ENCODE data around the gene SF3A1. TPM values are rescaled to one million over a fixed set of nuclear protein-coding genes. Genes with fewer than 3 reads are reported as not detected.

Gene SF3A1
- total and polyA plus RNA-seq, 2 experiments from 2014 or later, result 45.8 to 84.6 TPM

- H3K4me3 ChIP-seq, result peak overlapping the region; percentile 83
- 53% methylated on average over 5 of the region's 5 CpGs for WGBS (ENCODE audit: low lambda C conversion rate, missing lambda C conversion rate)
- H3K4me2 ChIP-seq, result peak overlapping the region; percentile 97
- H4K20me1 ChIP-seq (ENCODE audit: insufficient read depth, poor library complexity, severe bottlenecking), result peaks cover 16% of the 10 kb centered on the region
- H3K9me3 ChIP-seq (ENCODE audit: low read depth), result no peaks in the 10 kb centered on the region
- H3K4me1 ChIP-seq (ENCODE audit: insufficient read depth), result peaks cover 27% of the 10 kb centered on the region
- no peaks in the 10 kb centered on the region for H3K9me2 ChIP-seq (replicated peaks; ENCODE audit: insufficient read depth)
- H3K79me2 ChIP-seq, result peaks cover 57% of the 10 kb centered on the region
- H3K36me3 ChIP-seq (replicated peaks; ENCODE audit: insufficient read depth, low read depth), result no peaks in the 10 kb centered on the region
- DNase-seq (ENCODE audit: low spot score), result peak; percentile 91
- TF ChIP-seq EZH2 (IDR thresholded peaks at IDR 0.05; ENCODE audit: borderline replicate concordance) (no peak), CTCF (IDR thresholded peaks at IDR 0.05; ENCODE audit: poor library complexity) (no peak), EZH2phosphoT487 (IDR thresholded peaks at IDR 0.05; ENCODE audit: low read depth, severe bottlenecking, unreplicated experiment) (no peak)
- peak overlapping the region; percentile 94 for H3K27ac ChIP-seq
- H2AFZ ChIP-seq, result no peak overlapping the region
- H3K27me3 ChIP-seq, result no peaks in the 10 kb centered on the region
Observed at GRCh38 chr22:30325065-30325720, 31.5 kb downstream of the SF3A1 start.

- Histone ChIP-seq H3K27ac (peak overlapping the region; percentile 94), H3K4me3 (no peak overlapping the region), H3K9me3 (ENCODE audit: low read depth) (no peaks in the 10 kb centered on the region), H4K20me1 (ENCODE audit: insufficient read depth, poor library complexity, severe bottlenecking) (peaks cover 20% of the 10 kb centered on the region), H2AFZ (no peak overlapping the region), H3K4me2 (peak overlapping the region; percentile 97), H3K4me1 (ENCODE audit: insufficient read depth) (peaks cover 27% of the 10 kb centered on the region), H3K27me3 (no peaks in the 10 kb centered on the region), H3K79me2 (peaks cover 67% of the 10 kb centered on the region), H3K9me2 (replicated peaks; ENCODE audit: insufficient read depth) (no peaks in the 10 kb centered on the region), H3K36me3 (replicated peaks; ENCODE audit: insufficient read depth, low read depth) (no peaks in the 10 kb centered on the region)
- TF ChIP-seq EZH2phosphoT487 (IDR thresholded peaks at IDR 0.05; ENCODE audit: low read depth, severe bottlenecking, unreplicated experiment) (no peak), EZH2 (IDR thresholded peaks at IDR 0.05; ENCODE audit: borderline replicate concordance) (no peak), CTCF (IDR thresholded peaks at IDR 0.05; ENCODE audit: poor library complexity) (no peak)
- DNase-seq (ENCODE audit: low spot score), result no peak
- WGBS (ENCODE audit: low lambda C conversion rate, missing lambda C conversion rate), result 80% methylated on average over 8 of the region's 8 CpGs
Observed at GRCh38 chr22:30324014-30324730, 32.5 kb downstream of the SF3A1 start.

GRCh38 chr22:30323246-30323645 is 33.4 kb downstream of the SF3A1 start:
- H3K4me1 ChIP-seq (ENCODE audit: insufficient read depth), result peaks cover 23% of the 10 kb centered on the region
- no peaks in the 10 kb centered on the region for H3K36me3 ChIP-seq (replicated peaks; ENCODE audit: insufficient read depth, low read depth)
- no peak overlapping the region for H2AFZ ChIP-seq
- no peaks in the 10 kb centered on the region for H3K27me3 ChIP-seq
- H3K4me2 ChIP-seq, result no peak overlapping the region
- H3K79me2 ChIP-seq, result peaks cover 77% of the 10 kb centered on the region
- 88% methylated on average over 3 of the region's 3 CpGs for WGBS (ENCODE audit: low lambda C conversion rate, missing lambda C conversion rate)
- H3K9me2 ChIP-seq (replicated peaks; ENCODE audit: insufficient read depth), result no peaks in the 10 kb centered on the region
- DNase-seq (ENCODE audit: low spot score), result no peak
- no peak overlapping the region for H3K27ac ChIP-seq
- H3K4me3 ChIP-seq, result no peak overlapping the region
- TF ChIP-seq EZH2 (IDR thresholded peaks at IDR 0.05; ENCODE audit: borderline replicate concordance) (no peak), CTCF (IDR thresholded peaks at IDR 0.05; ENCODE audit: poor library complexity) (no peak), EZH2phosphoT487 (IDR thresholded peaks at IDR 0.05; ENCODE audit: low read depth, severe bottlenecking, unreplicated experiment) (no peak)
- H3K9me3 ChIP-seq (ENCODE audit: low read depth), result no peaks in the 10 kb centered on the region
- peaks cover 24% of the 10 kb centered on the region for H4K20me1 ChIP-seq (ENCODE audit: insufficient read depth, poor library complexity, severe bottlenecking)

Data from hepatocyte (in vitro differentiated cells).